Testis (tissue), 5 donors: ENCODE data around the gene TOP3B. TPM values are rescaled to one million over a fixed set of nuclear protein-coding genes. Genes with fewer than 3 reads are reported as not detected.

ENCODE experiments used
- DNase-seq: peaks from one replicate; pipeline ENCODE4 v3.0.0-alpha.2; 2019
- H3K27ac ChIP-seq, 2 donors: fragments of 200-600 bp; sonication (generic); one replicate each; pipeline ENCODE4 v1.5.1; 2019
- H3K27me3 ChIP-seq: fragments of 200-600 bp; sonication (generic); one replicate; pipeline ENCODE4 v1.5.1; 2019
- H3K36me3 ChIP-seq: fragments of 200-600 bp; sonication (generic); one replicate; pipeline ENCODE4 v1.5.1; 2017; ENCODE audit warnings: low read depth; ENCODE audit errors: missing control alignments
- H3K4me1 ChIP-seq: fragments of 200-600 bp; sonication (generic); one replicate; pipeline ENCODE4 v1.5.1; 2019
- H3K4me3 ChIP-seq, 2 donors: fragments of 200-600 bp; sonication (generic); one replicate each; pipeline ENCODE4 v1.5.1; 2017 to 2019
- H3K9me3 ChIP-seq: fragments of 200-600 bp; sonication (generic); one replicate; pipeline ENCODE4 v1.5.1; 2017
- POLR2A ChIP-seq: fragments of 450-650 bp; IDR thresholded peaks from one replicate; pipeline ENCODE4 v1.6.1; 2017; ENCODE audit warnings: antibody characterized with exemption, mild to moderate bottlenecking, moderate library complexity
- WGBS, 2 donors: methylation state at CpG; one replicate each; pipeline ENCODE4 v1.1.5; 2018; 5-methylcytosine and 5-hydroxymethylcytosine counted together
- intact Hi-C: fragments of 100-400 bp; cut with DNase I; formaldehyde crosslinking; loops from one replicate; pipeline ENCODE4 v1.15.1; 2023; ENCODE audit warnings: low total_unique reads
- long read RNA-seq, 2 donors: transcript quantifications; one replicate each; lab custom pipeline, GENCODE V29; 2026
- polyA plus RNA-seq: library from polyadenylated mRNA; stranded (reverse); fragments of 350-450 nt; fragmentation: Illumina TruSeq; extraction: RNeasy Lipid Tissue Mini Kit (QIAGEN cat#74804); gene quantifications from one replicate; pipeline ENCODE4 v1.2.3, GENCODE V29; 2014; ENCODE audit warnings: low read depth, low replicate concordance; ENCODE audit not compliant: insufficient read depth
- total RNA-seq, 2 donors: library from RNA; depleted of rRNA; stranded (reverse); fragments of >200 nt; gene quantifications; one replicate each; pipeline ENCODE4 v1.2.3, GENCODE V29; 2016
- TF ChIP-seq, protein P1 (sequence below), 3 experiments: fragments of 450-650 bp in 2 of 3; fragments of 200-600 bp in 1 of 3; sonication (generic) in 1 of 3; IDR thresholded peaks; one replicate each; pipeline ENCODE4 v1.5.1; 2016 to 2019; ENCODE audit warnings: antibody characterized with exemption in 3 of 3, mild to moderate bottlenecking in 2 of 3, moderate library complexity in 1 of 3

TOP3B gene, protein sequence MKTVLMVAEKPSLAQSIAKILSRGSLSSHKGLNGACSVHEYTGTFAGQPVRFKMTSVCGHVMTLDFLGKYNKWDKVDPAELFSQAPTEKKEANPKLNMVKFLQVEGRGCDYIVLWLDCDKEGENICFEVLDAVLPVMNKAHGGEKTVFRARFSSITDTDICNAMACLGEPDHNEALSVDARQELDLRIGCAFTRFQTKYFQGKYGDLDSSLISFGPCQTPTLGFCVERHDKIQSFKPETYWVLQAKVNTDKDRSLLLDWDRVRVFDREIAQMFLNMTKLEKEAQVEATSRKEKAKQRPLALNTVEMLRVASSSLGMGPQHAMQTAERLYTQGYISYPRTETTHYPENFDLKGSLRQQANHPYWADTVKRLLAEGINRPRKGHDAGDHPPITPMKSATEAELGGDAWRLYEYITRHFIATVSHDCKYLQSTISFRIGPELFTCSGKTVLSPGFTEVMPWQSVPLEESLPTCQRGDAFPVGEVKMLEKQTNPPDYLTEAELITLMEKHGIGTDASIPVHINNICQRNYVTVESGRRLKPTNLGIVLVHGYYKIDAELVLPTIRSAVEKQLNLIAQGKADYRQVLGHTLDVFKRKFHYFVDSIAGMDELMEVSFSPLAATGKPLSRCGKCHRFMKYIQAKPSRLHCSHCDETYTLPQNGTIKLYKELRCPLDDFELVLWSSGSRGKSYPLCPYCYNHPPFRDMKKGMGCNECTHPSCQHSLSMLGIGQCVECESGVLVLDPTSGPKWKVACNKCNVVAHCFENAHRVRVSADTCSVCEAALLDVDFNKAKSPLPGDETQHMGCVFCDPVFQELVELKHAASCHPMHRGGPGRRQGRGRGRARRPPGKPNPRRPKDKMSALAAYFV
- total RNA-seq (10 to 100 TPM; 65.5 to 70.5 TPM), polyA plus RNA-seq (19.1 TPM)
- long read RNA-seq, donor 1, partial matches to known transcripts, result 12 of 12 reads
- long read RNA-seq, donor 1, other reads (novel, unspliced or antisense), result 0 of 12 reads
- long read RNA-seq, donor 2, result 0 reads

DNA sequence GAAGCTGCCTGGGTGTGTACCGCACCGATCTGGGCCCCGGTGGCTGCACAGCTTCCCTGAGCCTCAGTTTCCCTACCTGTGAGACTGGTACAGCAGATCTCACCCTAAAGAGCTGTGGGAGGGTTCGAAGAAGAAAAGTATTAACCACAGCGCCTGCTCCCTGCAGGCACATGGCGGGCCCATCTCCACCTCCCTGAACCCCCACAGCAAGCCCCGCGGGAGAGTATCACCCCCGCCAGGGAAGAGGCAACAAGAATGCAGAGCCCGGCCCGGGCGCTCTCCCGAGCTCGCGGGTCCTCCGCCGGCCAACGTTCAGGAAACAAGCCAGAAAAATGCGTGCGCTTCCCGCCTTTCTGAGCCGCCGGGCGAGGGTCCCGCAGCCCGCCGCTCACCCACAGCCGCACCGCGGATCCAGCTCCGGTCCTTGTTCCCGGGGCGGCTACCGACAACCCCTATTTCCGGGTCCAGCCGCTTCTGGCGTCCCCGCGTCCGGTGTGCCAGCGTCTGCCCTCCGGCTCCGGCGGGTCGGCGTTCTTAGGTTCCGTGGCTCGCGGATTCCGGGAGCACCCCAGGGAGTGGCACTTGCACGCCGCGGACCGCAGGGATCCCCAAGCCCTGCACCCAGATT lies at the start of gene TOP3B:
TOP3B (minus strand) TSS at position 450 of the 628 bp plus-strand sequence. CDS start 7,078 bp downstream, outside the sequence.
- H3K4me1 ChIP-seq, result no peaks in the 10 kb centered on the region
- peak within 1 kb of the TSS; percentile 86 to 90 for H3K4me3 ChIP-seq
- intact Hi-C loops, result no loop called here
- H3K9me3 ChIP-seq, result no peaks in the 10 kb centered on the region
- TF ChIP-seq POLR2A, result no peak
- TF ChIP-seq, protein P1, sequence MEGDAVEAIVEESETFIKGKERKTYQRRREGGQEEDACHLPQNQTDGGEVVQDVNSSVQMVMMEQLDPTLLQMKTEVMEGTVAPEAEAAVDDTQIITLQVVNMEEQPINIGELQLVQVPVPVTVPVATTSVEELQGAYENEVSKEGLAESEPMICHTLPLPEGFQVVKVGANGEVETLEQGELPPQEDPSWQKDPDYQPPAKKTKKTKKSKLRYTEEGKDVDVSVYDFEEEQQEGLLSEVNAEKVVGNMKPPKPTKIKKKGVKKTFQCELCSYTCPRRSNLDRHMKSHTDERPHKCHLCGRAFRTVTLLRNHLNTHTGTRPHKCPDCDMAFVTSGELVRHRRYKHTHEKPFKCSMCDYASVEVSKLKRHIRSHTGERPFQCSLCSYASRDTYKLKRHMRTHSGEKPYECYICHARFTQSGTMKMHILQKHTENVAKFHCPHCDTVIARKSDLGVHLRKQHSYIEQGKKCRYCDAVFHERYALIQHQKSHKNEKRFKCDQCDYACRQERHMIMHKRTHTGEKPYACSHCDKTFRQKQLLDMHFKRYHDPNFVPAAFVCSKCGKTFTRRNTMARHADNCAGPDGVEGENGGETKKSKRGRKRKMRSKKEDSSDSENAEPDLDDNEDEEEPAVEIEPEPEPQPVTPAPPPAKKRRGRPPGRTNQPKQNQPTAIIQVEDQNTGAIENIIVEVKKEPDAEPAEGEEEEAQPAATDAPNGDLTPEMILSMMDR (IDR thresholded peaks at IDR 0.05), result no peak
- H3K27ac ChIP-seq, result peak within 1 kb of the TSS; percentile 64 to 71
- DNase-seq, result peak; percentile 85
- H3K27me3 ChIP-seq, result no peaks in the 10 kb centered on the region
- WGBS, 2 donors, result 1 to 2% methylated on average over 25 to 52 of the region's 54 CpGs
- no peaks in the 10 kb centered on the region for H3K36me3 ChIP-seq

DNA sequence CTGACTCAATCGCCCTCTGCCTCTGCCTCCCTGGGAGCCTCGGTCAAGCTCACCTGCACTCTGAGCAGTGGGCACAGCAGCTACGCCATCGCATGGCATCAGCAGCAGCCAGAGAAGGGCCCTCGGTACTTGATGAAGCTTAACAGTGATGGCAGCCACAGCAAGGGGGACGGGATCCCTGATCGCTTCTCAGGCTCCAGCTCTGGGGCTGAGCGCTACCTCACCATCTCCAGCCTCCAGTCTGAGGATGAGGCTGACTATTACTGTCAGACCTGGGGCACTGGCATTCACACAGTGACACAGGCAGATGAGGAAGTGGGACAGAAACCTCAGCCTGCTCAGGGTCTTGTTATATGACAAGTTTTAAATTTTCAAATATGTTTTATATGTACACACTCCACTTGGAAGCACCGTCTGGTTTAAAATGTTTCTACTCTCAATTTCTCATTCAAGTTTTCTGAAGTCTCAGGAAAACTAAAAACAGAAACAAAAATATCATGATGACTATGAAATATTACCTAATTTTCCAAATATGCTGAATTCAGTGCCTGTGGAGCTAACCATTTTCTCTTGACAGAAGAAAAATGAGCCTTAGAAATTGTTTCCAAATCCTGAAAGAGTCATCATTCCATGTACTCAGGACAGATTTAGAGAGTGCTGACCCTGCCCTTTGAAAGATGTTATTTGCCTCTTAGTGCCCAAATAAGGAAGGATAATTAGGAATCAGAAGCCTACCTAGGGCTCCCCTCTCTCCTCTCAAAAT lies 48.8 kb upstream of the TOP3B start:
- Histone ChIP-seq H3K9me3 (no peaks in the 10 kb centered on the region), H3K36me3 (no peaks in the 10 kb centered on the region), H3K27me3 (no peaks in the 10 kb centered on the region), H3K4me1 (no peaks in the 10 kb centered on the region), H3K4me3 (no peak overlapping the region), H3K27ac (no peak overlapping the region)
- no peak for TF ChIP-seq POLR2A
- TF ChIP-seq, protein P1 (IDR thresholded peaks at IDR 0.05), result no peak
- DNase-seq, result no peak
- 85 to 92% methylated on average over 9 of the region's 9 CpGs for WGBS, 2 donors
- intact Hi-C loops, result no loop called here

DNA sequence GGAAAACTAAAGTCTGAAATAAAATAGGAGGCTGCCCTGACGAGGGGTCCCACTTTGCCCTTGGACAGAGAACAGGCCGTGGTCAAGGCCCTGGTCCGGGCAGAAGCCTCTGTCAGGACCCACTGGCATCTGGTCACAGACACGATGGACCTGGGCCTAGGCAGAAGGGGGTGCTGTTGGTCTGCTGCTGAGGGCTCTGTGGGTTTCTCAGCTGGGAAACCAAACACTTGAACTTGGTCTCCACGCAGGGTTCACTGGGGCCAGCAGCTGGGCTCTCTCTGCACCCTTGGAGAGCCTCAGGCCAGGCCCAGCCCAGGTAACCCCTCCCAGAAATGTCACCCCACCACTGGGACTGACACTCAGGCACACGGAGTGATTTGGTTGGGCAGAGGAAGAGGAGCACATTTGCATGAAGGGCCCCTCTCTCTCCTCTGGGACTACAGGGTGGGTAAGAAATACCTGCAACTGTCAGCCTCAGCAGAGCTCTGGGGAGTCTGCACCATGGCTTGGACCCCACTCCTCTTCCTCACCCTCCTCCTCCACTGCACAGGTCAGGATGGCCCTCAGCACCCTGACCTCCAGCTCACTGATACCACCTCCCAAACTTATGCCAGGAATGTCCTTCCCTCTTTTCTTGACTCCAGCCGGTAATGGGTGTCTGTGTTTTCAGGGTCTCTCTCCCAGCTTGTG lies 48.1 kb upstream of the TOP3B start:
- intact Hi-C loops, result no loop called here
- H3K36me3 ChIP-seq, result no peaks in the 10 kb centered on the region
- no peak overlapping the region for H3K4me3 ChIP-seq
- H3K27ac ChIP-seq, result no peak overlapping the region
- no peaks in the 10 kb centered on the region for H3K4me1 ChIP-seq
- peak; percentile 27 for DNase-seq
- WGBS, 2 donors, result 59 to 89% methylated on average over 5 to 7 of the region's 7 CpGs
- no peak for TF ChIP-seq POLR2A
- TF ChIP-seq, protein P1 (IDR thresholded peaks at IDR 0.05), result no peak
- no peaks in the 10 kb centered on the region for H3K27me3 ChIP-seq
- H3K9me3 ChIP-seq, result no peaks in the 10 kb centered on the region

DNA sequence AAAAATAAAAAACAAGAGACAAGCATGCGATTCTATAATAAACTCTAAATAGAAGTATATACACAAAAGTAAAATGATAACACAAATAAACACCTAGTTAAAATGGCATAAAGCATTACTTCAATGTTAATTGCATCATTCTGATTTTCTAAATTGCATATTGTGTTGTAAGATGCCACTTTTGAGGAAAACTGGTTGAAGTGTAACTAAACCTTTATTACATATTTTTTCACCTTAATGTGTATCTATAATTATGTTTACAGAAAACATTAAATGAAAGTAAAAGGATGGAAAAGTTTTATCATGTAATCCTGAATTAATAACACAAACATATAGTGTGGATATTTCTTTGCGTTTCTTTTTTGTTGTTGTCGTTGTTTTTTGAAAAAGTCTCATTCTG lies 45.4 kb upstream of the TOP3B start:
- TF ChIP-seq, protein P1 (IDR thresholded peaks at IDR 0.05), result no peak
- no peak for TF ChIP-seq POLR2A
- no peaks in the 10 kb centered on the region for H3K36me3 ChIP-seq
- no peaks in the 10 kb centered on the region for H3K9me3 ChIP-seq
- no peak for DNase-seq
- WGBS, 2 donors, result 95 to 97% methylated on average over 3 of the region's 3 CpGs
- no peak overlapping the region for H3K4me3 ChIP-seq
- no peaks in the 10 kb centered on the region for H3K4me1 ChIP-seq
- intact Hi-C loops, result no loop called here
- no peaks in the 10 kb centered on the region for H3K27me3 ChIP-seq
- H3K27ac ChIP-seq, result no peak overlapping the region
